ENCODE measurements around the gene GOLGB1.
"Not testable (repeated sequence)": the region's sequence is repeated elsewhere in the genome, so short reads cannot be mapped to it uniquely, and the experiment has no call there.

Gene GOLGB1

DNA sequence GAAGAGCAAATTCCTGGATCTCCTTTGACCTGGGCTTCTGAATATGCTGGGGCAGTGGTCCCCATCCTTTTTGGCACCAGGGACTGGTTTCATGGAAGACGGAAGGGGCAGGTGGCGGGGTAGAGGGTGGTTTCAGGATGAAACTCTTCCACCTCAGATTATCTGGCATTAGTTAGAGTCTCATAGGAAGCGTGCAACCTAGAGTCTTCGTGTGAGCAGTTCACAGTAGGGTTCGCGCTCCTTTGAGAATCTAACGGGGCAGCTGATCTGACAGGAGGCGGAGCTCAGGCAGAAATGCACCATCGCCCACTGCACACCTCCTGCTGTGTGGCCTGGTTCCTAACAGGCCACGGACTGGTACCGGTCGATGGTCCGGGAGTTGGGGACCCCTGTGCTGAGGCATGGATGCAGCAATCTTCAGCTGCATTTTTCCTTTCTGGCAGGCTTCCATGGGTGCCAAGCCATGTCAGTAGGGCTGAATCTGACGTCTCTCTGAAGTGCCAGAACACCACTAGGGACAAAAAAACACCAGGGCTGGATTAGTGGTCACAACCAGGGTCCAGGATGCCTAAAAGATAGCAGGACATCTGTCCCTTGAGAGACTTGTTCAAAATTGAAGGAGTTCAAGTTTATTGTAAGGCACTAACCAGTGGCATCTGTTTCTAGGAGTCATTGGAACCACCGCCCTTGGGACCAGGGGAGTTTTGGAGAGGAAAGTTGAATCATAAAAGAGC, 8.4 kb upstream of the GOLGB1 start:
- Mint-ChIP-seq H3K4me3 (no peak overlapping the region), H3K27ac (no peak overlapping the region), H3K9me3 (ENCODE audit: low read depth) (no peaks in the 10 kb centered on the region), H3K4me1 (ENCODE audit: low read depth) (no peaks in the 10 kb centered on the region), H3K27me3 (peaks cover 4% of the 10 kb centered on the region), H3K36me3 (no peaks in the 10 kb centered on the region)

GRCh38 chr3:121757087-121757811, 7.7 kb upstream of the GOLGB1 start:
- Mint-ChIP-seq H3K4me3 (no peak overlapping the region), H3K9me3 (ENCODE audit: low read depth) (no peaks in the 10 kb centered on the region), H3K4me1 (ENCODE audit: low read depth) (no peaks in the 10 kb centered on the region), H3K27me3 (peaks cover 4% of the 10 kb centered on the region), H3K36me3 (no peaks in the 10 kb centered on the region), H3K27ac (no peak overlapping the region)

- H3K36me3 Mint-ChIP-seq: no peaks in the 10 kb centered on the region
- no peaks in the 10 kb centered on the region for H3K9me3 Mint-ChIP-seq (ENCODE audit: low read depth)
- peaks cover 5% of the 10 kb centered on the region for H3K4me1 Mint-ChIP-seq (ENCODE audit: low read depth)
- no peak overlapping the region for H3K27ac Mint-ChIP-seq
- H3K27me3 Mint-ChIP-seq: peaks cover 7% of the 10 kb centered on the region
- H3K4me3 Mint-ChIP-seq: no peak overlapping the region
Measured at GRCh38 chr3:121752772-121753171, 3.2 kb upstream of the GOLGB1 start.

GRCh38 chr3:121752261-121752660, 2.7 kb upstream of the GOLGB1 start:
- Mint-ChIP-seq H3K4me3 (no peak overlapping the region), H3K27ac (no peak overlapping the region), H3K4me1 (ENCODE audit: low read depth) (peaks cover 8% of the 10 kb centered on the region), H3K9me3 (ENCODE audit: low read depth) (no peaks in the 10 kb centered on the region), H3K36me3 (no peaks in the 10 kb centered on the region), H3K27me3 (peaks cover 7% of the 10 kb centered on the region)

DNA sequence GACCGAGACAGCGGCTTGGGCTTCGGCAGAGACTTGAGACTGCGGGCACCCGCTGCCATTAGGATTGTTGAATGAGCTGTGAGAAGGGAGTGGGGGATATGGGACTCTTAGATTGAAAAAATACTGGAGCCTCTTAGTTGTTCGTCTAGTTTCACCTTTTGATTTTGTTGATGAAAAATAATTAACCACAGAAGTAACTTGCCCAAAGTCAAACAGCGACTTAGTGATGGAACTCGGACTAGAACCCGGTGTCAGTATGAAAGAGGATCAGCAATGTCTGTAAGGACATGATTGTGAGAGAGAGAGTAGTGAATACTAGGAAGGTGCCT, 510 bp upstream of the GOLGB1 start:
- no peak overlapping the region for H3K27ac Mint-ChIP-seq

DNA sequence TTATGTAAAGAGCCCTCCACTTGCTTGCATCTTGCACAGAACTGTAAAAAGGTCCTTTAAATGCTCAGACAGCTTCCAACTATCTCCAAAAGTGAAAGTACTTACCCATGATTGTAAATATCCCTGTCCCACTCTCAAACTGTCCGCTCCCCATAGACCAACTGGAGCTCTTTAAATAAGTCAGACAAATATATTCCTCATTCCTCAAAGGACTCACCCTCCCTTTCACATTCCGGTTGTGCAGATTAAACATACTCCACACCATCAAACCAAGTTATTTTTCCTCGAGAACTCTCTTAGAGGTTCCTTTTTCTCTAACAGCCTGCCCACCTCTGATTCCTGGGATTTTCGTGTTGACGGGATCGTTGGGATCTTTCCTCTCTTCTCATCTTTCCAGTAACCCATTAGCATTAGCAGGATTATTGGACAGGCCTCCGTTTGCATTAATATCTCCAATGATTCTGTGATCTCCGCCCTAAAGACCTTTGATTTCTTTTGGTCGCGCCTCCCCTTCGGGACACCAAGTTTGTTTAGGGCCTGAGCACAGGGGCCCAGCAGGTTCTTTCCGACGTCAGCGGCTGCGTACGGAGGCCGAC, 763 bp downstream of the GOLGB1 start:
- Mint-ChIP-seq H3K4me3 (no peak overlapping the region), H3K36me3 (no peaks in the 10 kb centered on the region), H3K4me1 (ENCODE audit: low read depth) (peaks cover 15% of the 10 kb centered on the region), H3K27me3 (peaks cover 5% of the 10 kb centered on the region), H3K27ac (no peak overlapping the region), H3K9me3 (ENCODE audit: low read depth) (no peaks in the 10 kb centered on the region)

More for the DNA sequence above, 510 bp upstream of the GOLGB1 start:
- H3K36me3 Mint-ChIP-seq: no peaks in the 10 kb centered on the region
- peaks cover 13% of the 10 kb centered on the region for H3K4me1 Mint-ChIP-seq (ENCODE audit: low read depth)
- no peak overlapping the region for H3K4me3 Mint-ChIP-seq
- peaks cover 5% of the 10 kb centered on the region for H3K27me3 Mint-ChIP-seq
- H3K9me3 Mint-ChIP-seq (ENCODE audit: low read depth): no peaks in the 10 kb centered on the region

DNA sequence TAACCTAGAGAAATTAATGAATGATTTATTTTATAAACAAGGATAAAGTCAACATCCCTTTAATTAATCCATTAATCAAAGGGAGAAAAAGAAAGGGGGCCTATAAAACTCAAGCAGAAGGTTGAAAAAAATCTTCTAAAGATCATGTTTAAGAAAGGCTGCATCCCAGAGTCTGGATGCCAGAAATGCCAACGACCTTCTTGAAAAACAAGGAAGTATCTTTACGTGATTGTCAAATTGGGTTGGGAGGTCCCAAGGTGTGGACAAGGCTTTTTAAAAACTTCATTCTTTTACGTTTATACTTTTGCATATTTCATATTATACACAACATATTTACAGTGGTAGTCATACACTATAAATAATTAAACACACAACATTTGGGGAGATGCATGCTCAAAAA, 1.6 kb downstream of the GOLGB1 start:
- Mint-ChIP-seq H3K36me3 (no peaks in the 10 kb centered on the region), H3K4me1 (ENCODE audit: low read depth) (peaks cover 15% of the 10 kb centered on the region), H3K4me3 (no peak overlapping the region), H3K27ac (no peak overlapping the region), H3K27me3 (peaks cover 5% of the 10 kb centered on the region), H3K9me3 (ENCODE audit: low read depth) (no peaks in the 10 kb centered on the region)

- H3K27me3 Mint-ChIP-seq; H3K4me3 Mint-ChIP-seq; H3K9me3 Mint-ChIP-seq (ENCODE audit: low read depth): not testable (repeated sequence)
- peaks cover 11% of the 10 kb centered on the region for H3K36me3 Mint-ChIP-seq
- peak overlapping the region; percentile 54 for H3K27ac Mint-ChIP-seq
- peaks cover 30% of the 10 kb centered on the region for H3K4me1 Mint-ChIP-seq (ENCODE audit: low read depth)
Measured at GRCh38 chr3:121743106-121743505, 6.4 kb downstream of the GOLGB1 start.

DNA sequence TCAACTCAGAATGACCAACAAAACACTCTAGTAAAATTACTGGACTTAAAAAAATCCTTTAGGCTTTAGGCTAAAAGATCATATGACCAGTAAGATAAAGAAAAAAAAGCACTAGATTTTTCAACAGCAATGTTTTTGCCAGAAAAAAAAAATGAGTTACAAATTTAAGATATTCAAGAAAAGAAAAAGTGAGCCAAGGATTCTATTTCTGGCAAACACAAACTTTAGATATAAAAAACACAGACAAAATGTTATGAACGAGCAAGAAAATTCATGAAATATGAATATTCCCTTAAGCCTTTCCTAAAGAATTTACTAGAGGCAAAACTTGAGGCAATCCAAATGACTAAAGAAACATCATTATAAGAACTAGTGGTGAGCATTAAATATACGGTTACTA, 8.6 kb downstream of the GOLGB1 start:
- Mint-ChIP-seq H3K9me3 (ENCODE audit: low read depth) (no peaks in the 10 kb centered on the region), H3K4me1 (ENCODE audit: low read depth) (peaks cover 30% of the 10 kb centered on the region), H3K27ac (no peak overlapping the region), H3K4me3 (no peak overlapping the region), H3K27me3 (no peaks in the 10 kb centered on the region), H3K36me3 (peaks cover 16% of the 10 kb centered on the region)

DNA sequence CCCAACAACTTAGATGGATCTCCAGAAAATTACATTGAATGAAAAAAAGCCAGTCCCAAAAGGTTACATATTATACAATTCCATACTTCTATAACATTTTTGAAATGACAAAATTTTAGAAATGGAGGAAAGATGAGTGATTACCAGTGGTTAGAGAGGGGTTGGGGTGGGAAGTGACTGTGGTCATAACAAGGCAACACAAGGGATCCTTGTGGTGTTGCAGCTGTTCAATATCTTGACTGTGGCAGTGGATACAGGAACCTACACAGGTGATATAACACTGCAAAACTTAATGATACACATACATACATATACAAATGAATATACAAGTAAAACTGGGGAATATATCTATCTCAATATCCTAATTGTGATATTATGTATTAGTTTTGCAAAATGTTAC, 9.6 kb downstream of the GOLGB1 start:
- H3K4me1 Mint-ChIP-seq (ENCODE audit: low read depth): peaks cover 36% of the 10 kb centered on the region

GRCh38 chr3:121737644-121738043, 11.9 kb downstream of the GOLGB1 start:
- peaks cover 42% of the 10 kb centered on the region for H3K4me1 Mint-ChIP-seq (ENCODE audit: low read depth)
- no peak overlapping the region for H3K4me3 Mint-ChIP-seq
- peaks cover 22% of the 10 kb centered on the region for H3K36me3 Mint-ChIP-seq
- H3K9me3 Mint-ChIP-seq (ENCODE audit: low read depth): no peaks in the 10 kb centered on the region
- H3K27ac Mint-ChIP-seq: no peak overlapping the region
- no peaks in the 10 kb centered on the region for H3K27me3 Mint-ChIP-seq

More for the DNA sequence above, 9.6 kb downstream of the GOLGB1 start:
- Mint-ChIP-seq H3K9me3 (ENCODE audit: low read depth) (no peaks in the 10 kb centered on the region), H3K27ac (no peak overlapping the region), H3K4me3 (no peak overlapping the region), H3K36me3 (peaks cover 16% of the 10 kb centered on the region), H3K27me3 (no peaks in the 10 kb centered on the region)

DNA sequence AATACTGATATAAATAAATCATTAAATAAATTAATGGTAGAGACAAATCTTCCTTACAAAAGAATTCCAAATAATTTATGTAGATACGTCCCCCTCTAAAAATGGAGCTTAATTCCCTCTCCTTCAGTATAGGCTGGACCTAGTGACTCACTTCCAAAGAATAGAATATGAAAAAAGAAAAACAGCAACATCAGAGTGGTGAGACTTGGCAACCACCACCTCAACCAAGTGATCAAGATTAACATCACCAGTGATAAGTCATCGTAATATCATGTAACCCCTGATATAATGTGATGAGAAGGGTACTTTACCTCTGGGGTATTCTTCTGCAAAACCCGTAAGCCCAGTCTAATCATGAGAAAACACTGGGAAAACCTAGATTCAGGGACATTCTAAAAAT, 13.4 kb downstream of the GOLGB1 start:
- H3K27ac Mint-ChIP-seq: peak overlapping the region; percentile 62
- H3K36me3 Mint-ChIP-seq: peaks cover 17% of the 10 kb centered on the region
- peaks cover 38% of the 10 kb centered on the region for H3K4me1 Mint-ChIP-seq (ENCODE audit: low read depth)
- no peaks in the 10 kb centered on the region for H3K27me3 Mint-ChIP-seq
- no peak overlapping the region for H3K4me3 Mint-ChIP-seq
- H3K9me3 Mint-ChIP-seq (ENCODE audit: low read depth): no peaks in the 10 kb centered on the region

DNA sequence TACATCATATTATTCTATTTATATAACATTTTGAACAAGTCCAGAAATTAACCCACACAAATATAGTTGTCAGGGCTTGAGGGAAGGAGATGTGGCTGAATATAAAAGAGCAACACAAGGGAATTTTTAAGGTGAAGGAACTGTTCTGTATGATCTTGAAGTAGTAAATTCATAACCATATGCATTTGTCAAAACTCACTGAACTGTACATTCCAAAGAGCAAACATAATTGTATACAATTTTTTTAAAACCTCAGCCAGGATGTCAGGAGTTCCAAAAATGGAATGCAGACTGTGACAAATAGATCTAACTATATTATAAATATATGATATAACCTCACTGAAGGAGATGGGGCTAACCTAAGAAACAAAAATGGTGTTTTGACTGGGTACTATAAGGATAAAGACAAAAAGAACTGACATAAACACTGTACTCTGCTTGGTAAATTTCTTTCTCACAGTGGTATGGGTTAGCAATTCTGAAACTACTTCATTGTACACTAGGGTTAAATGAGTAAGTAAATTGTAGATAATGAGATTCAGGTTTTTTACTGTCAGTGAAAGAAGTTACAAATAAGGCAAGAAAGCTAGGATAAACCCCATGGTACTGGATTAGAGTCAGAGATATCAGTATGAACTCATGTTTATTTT, 14.4 kb downstream of the GOLGB1 start:
- no peaks in the 10 kb centered on the region for H3K9me3 Mint-ChIP-seq (ENCODE audit: low read depth)

GRCh38 chr3:121730940-121731687, 18.4 kb downstream of the GOLGB1 start:
- Mint-ChIP-seq H3K4me3 (no peak overlapping the region), H3K4me1 (ENCODE audit: low read depth) (peaks cover 17% of the 10 kb centered on the region), H3K36me3 (peaks cover 15% of the 10 kb centered on the region), H3K9me3 (ENCODE audit: low read depth) (no peaks in the 10 kb centered on the region), H3K27me3 (no peaks in the 10 kb centered on the region), H3K27ac (no peak overlapping the region)

More for the DNA sequence above, 14.4 kb downstream of the GOLGB1 start:
- H3K36me3 Mint-ChIP-seq: peaks cover 17% of the 10 kb centered on the region
- peaks cover 36% of the 10 kb centered on the region for H3K4me1 Mint-ChIP-seq (ENCODE audit: low read depth)
- H3K27me3 Mint-ChIP-seq: no peaks in the 10 kb centered on the region
- no peak overlapping the region for H3K4me3 Mint-ChIP-seq
- no peak overlapping the region for H3K27ac Mint-ChIP-seq

Data from activated naive CD8-positive, alpha-beta T cell (primary cell).